LNCaP clone FGC (cell line): ENCODE measurements around the gene UQCC2.

Experiments used
- DNase-seq: peaks from one replicate; pipeline ENCODE4 v3.0.0-alpha.2; 2011; ENCODE audit warnings: low read depth
- H3K4me3 ChIP-seq: 2 replicates; pipeline ENCODE4 v1.5.1; 2011; ENCODE audit warnings: mild to moderate bottlenecking, low read depth, low read length, control low read depth
- TF ChIP-seq, protein P1 (sequence below): IDR thresholded peaks from 2 replicates; pipeline ENCODE4 v1.5.1; 2012; ENCODE audit warnings: mild to moderate bottlenecking; ENCODE audit not compliant: control insufficient read depth, insufficient read depth; ENCODE audit errors: extremely low read depth

UQCC2 gene

DNA sequence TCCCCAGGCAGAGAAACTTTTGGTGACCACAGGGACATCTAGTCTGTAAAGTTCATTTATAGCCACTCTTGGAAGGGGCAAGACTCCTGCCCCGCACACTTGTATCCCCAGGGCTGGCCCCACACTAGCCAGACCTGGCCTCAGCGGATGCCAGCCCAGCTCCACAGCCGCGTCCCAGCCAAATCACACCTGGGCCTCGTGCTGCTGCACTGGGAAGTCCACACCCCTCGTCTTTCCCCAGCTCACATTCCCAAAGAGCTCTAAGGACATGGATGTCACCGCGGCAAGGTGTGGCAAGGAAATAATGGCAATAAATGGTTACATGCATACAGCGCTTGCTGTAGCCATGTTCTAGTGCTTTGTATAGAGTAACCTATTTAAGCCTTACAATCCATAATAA, 26.7 kb upstream of the UQCC2 start:
- H3K4me3 ChIP-seq, result no peak overlapping the region
- DNase-seq, result no peak
- TF ChIP-seq, protein P1, sequence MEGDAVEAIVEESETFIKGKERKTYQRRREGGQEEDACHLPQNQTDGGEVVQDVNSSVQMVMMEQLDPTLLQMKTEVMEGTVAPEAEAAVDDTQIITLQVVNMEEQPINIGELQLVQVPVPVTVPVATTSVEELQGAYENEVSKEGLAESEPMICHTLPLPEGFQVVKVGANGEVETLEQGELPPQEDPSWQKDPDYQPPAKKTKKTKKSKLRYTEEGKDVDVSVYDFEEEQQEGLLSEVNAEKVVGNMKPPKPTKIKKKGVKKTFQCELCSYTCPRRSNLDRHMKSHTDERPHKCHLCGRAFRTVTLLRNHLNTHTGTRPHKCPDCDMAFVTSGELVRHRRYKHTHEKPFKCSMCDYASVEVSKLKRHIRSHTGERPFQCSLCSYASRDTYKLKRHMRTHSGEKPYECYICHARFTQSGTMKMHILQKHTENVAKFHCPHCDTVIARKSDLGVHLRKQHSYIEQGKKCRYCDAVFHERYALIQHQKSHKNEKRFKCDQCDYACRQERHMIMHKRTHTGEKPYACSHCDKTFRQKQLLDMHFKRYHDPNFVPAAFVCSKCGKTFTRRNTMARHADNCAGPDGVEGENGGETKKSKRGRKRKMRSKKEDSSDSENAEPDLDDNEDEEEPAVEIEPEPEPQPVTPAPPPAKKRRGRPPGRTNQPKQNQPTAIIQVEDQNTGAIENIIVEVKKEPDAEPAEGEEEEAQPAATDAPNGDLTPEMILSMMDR, result no peak

DNA sequence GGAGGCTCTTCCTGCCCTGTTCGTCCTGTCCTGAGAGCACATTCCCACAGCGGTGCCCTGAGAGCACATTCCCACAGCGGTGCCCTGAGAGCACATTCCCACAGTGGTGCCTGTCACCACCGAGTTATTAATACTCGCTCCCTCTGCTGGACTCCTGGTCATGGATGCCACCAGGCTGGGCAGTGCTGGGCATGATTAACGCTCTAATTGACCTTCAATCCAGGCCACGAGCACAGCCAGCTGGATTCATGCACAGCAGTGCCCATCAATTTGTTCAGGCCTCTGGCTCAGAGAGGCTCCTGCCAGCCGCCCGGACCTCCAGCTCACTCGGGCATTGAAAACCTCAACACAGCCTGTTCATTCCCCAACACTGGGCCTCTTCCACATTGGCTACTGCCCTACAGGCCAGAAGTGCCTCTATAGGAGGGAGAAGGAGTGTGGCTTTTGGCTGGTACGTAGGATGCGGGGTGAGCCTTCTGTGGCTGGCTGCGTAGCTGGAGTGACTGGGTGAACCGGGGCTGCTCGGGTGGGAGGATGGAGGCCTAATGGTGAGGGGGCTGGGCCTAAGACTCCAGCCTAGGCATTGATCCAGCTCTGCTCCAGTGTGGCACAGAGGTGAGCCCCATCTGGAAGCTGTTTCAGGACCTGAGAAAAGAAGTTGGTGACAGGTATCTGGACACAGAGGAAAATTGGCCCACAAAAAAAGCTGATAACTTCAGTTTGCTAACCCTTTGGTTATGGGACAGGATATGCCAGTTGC, 25.9 kb upstream of the UQCC2 start:
- H3K4me3 ChIP-seq, result no peak overlapping the region
- DNase-seq, result no peak
- TF ChIP-seq, protein P1, result no peak

DNA sequence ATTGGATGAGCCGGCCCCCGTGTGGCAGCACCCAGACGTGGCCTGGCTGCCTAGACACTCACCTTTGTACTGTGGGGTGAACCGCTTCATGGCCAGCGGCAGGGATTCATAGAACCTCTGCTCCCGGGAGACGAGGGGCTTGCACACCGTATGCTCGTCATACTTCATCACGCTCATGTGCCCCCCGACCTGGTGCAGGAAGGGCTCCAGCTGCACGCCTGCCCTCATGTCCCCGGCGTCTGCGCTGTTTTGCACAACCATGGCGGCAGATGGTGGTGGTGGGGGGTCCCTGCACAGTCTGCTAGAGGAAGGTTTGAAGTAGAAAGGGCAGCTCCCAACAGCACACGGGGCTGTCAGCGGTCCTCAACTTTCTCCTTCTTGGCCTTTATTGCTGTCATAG, 23.7 kb upstream of the UQCC2 start:
- DNase-seq, result no peak
- TF ChIP-seq, protein P1, result no peak

DNA sequence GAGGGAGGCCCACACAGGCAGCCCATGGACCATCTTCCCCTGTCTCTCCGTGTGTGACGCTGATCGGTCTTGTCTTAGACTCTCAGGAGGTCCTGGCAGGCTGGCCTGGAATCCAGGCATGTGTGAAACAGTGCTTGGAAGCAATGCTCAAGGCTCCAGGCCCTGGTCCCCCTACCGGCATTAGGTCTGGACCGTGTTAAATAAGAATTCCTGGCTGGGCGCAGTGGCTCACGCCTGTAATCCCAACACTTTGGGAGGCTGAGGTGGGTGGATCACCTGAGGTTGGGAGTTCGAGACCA, 22.2 kb upstream of the UQCC2 start:
- TF ChIP-seq, protein P1, result no peak
- no peak overlapping the region for H3K4me3 ChIP-seq
- no peak for DNase-seq

More for the DNA sequence above, 23.7 kb upstream of the UQCC2 start:
- H3K4me3 ChIP-seq, result no peak overlapping the region

DNA sequence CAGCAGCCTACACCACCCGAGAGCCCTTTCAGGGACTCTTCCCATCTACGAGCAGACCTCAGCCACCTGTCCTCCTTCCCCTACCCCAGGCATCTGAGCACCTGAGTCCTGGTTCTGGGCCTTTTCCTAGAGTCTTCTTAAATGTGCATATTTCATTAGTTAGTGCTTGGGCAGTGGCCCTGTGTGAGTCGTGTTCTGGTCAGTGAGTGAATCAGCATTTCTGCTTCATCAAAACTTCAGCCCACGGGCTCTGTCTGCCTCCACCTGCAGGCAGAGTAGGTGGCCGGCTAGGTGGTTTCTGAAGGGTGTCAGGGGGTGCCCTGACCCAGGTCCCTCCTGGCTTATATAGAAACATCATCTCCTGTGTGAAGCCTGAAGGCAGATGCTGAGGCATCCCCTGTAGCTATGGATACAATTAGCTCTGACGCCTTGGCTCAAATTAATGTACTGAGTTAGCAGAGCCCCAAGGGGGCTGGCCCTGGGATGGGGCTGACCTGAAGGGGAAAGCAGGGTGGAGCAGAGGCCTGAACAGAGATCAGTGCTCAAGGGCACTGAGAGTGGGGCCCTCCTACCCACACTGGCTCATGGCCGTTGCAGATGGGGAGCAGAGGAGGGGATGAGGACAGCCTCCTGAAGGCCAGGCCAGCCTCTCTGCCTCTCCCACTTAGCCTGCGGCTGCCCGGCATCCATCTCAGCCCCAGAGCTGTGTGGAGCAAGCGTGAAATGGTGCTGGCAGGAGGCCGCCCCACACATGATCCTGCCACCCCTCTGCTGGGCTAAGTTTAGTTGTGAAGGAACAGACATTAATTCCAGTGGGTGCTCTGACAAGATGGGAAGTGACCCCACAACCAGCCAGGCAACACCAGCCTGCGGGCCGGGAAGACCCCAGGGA, 21.6 kb upstream of the UQCC2 start:
- no peak overlapping the region for H3K4me3 ChIP-seq
- no peak for DNase-seq
- TF ChIP-seq, protein P1, result no peak

DNA sequence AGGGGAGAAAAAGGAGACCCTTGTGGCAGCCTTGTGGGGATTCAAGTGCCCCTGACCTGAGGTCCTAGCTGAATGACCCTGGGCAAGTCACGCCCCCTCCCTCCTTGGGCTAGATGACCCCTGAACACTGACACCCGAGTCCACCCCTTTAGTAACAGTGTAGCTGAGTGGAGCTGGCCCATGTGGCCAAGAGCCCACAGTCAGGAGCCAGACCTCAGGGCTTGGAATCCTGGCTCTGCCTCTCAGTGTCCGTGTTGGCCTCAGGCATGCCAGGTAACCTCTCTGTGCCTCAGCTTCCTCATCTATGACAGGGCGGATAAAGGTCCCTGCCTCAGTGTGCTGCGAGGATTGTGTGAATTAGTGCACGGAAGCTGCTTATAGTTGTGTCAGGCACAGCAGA, 20.9 kb upstream of the UQCC2 start:
- no peak overlapping the region for H3K4me3 ChIP-seq
- no peak for DNase-seq
- TF ChIP-seq, protein P1, result no peak
